ENCODE measurements around the gene STAT5B.

STAT5B gene

GRCh38 chr17:42285346-42286050 is 9.3 kb upstream of the STAT5B start:
- DNase-seq (ENCODE audit: low read depth in 2 of 2): no peak

GRCh38 chr17:42284566-42284965 is 8.4 kb upstream of the STAT5B start:
- DNase-seq (ENCODE audit: low read depth in 2 of 2): no peak

- DNase-seq (ENCODE audit: low read depth in 2 of 2): no peak
Measured at GRCh38 chr17:42284024-42284369, 7.8 kb upstream of the STAT5B start.

- DNase-seq (ENCODE audit: low read depth in 2 of 2): no peak
Measured at GRCh38 chr17:42283241-42284023, 7.2 kb upstream of the STAT5B start.

GRCh38 chr17:42282478-42283080 is 6.4 kb upstream of the STAT5B start:
- DNase-seq (ENCODE audit: low read depth in 2 of 2): no peak

GRCh38 chr17:42281571-42282096 is 5.4 kb upstream of the STAT5B start:
- DNase-seq (ENCODE audit: low read depth in 2 of 2): no peak

GRCh38 chr17:42279776-42280630 is 3.8 kb upstream of the STAT5B start:
- no peak for DNase-seq (ENCODE audit: low read depth in 2 of 2)

- DNase-seq (ENCODE audit: low read depth in 2 of 2): no peak
Measured at GRCh38 chr17:42277342-42277712, 1.1 kb upstream of the STAT5B start.

- DNase-seq (ENCODE audit: low read depth in 2 of 2): no peak
Measured at GRCh38 chr17:42276609-42277341, 584 bp upstream of the STAT5B start.

- DNase-seq (ENCODE audit: low read depth in 2 of 2): peak in 1 of 2 donors; percentile 20
Measured at GRCh38 chr17:42275527-42276358, 448 bp downstream of the STAT5B start.

GRCh38 chr17:42274812-42275526 is 1.2 kb downstream of the STAT5B start:
- DNase-seq (ENCODE audit: low read depth in 2 of 2): no peak

GRCh38 chr17:42274253-42274542 is 2.0 kb downstream of the STAT5B start:
- DNase-seq (ENCODE audit: low read depth in 2 of 2): no peak

GRCh38 chr17:42273474-42274252 is 2.5 kb downstream of the STAT5B start:
- no peak for DNase-seq (ENCODE audit: low read depth in 2 of 2)

- no peak for DNase-seq (ENCODE audit: low read depth in 2 of 2)
Measured at GRCh38 chr17:42272162-42272907, 3.9 kb downstream of the STAT5B start.

GRCh38 chr17:42271779-42272035 is 4.5 kb downstream of the STAT5B start:
- no peak for DNase-seq (ENCODE audit: low read depth in 2 of 2)

GRCh38 chr17:42271006-42271778 is 5.0 kb downstream of the STAT5B start:
- no peak for DNase-seq (ENCODE audit: low read depth in 2 of 2)

GRCh38 chr17:42270596-42270995 is 5.6 kb downstream of the STAT5B start:
- no peak for DNase-seq (ENCODE audit: low read depth in 2 of 2)

- DNase-seq (ENCODE audit: low read depth in 2 of 2): no peak
Measured at GRCh38 chr17:42270170-42270535, 6.0 kb downstream of the STAT5B start.
